K562 (cell line): ENCODE data around the gene CHMP2A. TPM values are rescaled to one million over a fixed set of nuclear protein-coding genes. Genes with fewer than 3 reads are reported as not detected.

ENCODE experiments used
- ATAC-seq: fragments of 200-7000 bp; cut with Tn5 transposase; 3 replicates; pipeline ENCODE4 v1.9.1; 2020; ENCODE audit warnings: moderate library complexity
- BruUV-seq: library from RNA; stranded (reverse); fragments of 400-500 nt; replicated peaks from 2 replicates; lab custom pipeline; 2021; lab: Mats Ljungman, UMichigan
- CTCF ChIA-PET: fragments of 300-600 bp; formaldehyde crosslinking; extraction: SDS; loops from one replicate; lab custom pipeline; 2021; ENCODE audit warnings: low intra/inter-chr PET ratio; lab: Yijun Ruan, JAX
- POLR2A ChIA-PET: fragments of 300-600, 350-650 bp; sonication (Branson Sonifier 250); formaldehyde crosslinking; extraction: SDS; loops from one replicate; lab custom pipeline; 2021; ENCODE audit warnings: antibody characterized with exemption, inconsistent platforms; lab: Yijun Ruan, JAX
- DNase-seq, 4 experiments: peaks; one replicate each; pipeline versions ENCODE4 v3.0.0 to v3.0.0-alpha.2; 2011 to 2018; ENCODE audit warnings: low spot score in 3 of 4, mixed read lengths in 3 of 4; ENCODE audit errors: extremely low read depth in 1 of 4
- FAIRE-seq: peaks from 2 replicates; lab custom pipeline; 2011; peaks lifted over from hg19 to GRCh38; lab: Jason Lieb, UNC
- H2AFZ ChIP-seq: 2 replicates; pipeline ENCODE4 v1.6.0; 2011; ENCODE audit warnings: low read depth, low read length, control low read depth, inconsistent platforms
- H3K27ac ChIP-seq: fragments of 200-600 bp; 3 replicates; pipeline ENCODE4 v1.8.0; 2011; ENCODE audit warnings: low read depth, mild to moderate bottlenecking, control low read depth, inconsistent platforms, low read length, moderate library complexity, mixed read lengths; ENCODE audit errors: extremely low read depth
- H3K27me3 ChIP-seq, 2 experiments: fragments of 300-600 bp in 1 of 2; 2 replicates in 1 of 2; 3 replicates in 1 of 2; pipeline versions ENCODE4 v1.6.0 to v1.8.0; 2011; ENCODE audit warnings: inconsistent platforms in 2 of 2, low read length in 2 of 2, mild to moderate bottlenecking in 1 of 2, mixed read lengths in 1 of 2, moderate library complexity in 1 of 2; ENCODE audit not compliant: control insufficient read depth in 2 of 2, insufficient read depth in 2 of 2
- H3K36me3 ChIP-seq: fragments of 300-600 bp; 3 replicates; pipeline ENCODE4 v1.8.0; 2011; ENCODE audit warnings: mild to moderate bottlenecking, low read length, inconsistent platforms; ENCODE audit not compliant: control insufficient read depth, insufficient read depth
- H3K4me1 ChIP-seq, 2 experiments: fragments of 200-600 bp in 1 of 2; replicated peaks in 1 of 2; 2 replicates in 1 of 2; 3 replicates in 1 of 2; pipeline versions ENCODE4 v1.5.1 to v1.8.0; 2011; ENCODE audit warnings: inconsistent platforms in 2 of 2, low read length in 2 of 2, mild to moderate bottlenecking in 1 of 2, mixed read lengths in 1 of 2, moderate library complexity in 1 of 2; ENCODE audit not compliant: control insufficient read depth in 2 of 2, insufficient read depth in 2 of 2
- H3K4me2 ChIP-seq: 2 replicates; pipeline ENCODE4 v1.6.1; 2011; ENCODE audit warnings: low read length, control low read depth, inconsistent platforms, mixed read lengths; ENCODE audit not compliant: insufficient read depth
- H3K4me3 ChIP-seq: fragments of 200-600 bp; sonication (generic), shearing (Covaris generic); 2 replicates; pipeline ENCODE4 v1.5.1; 2016; ENCODE audit warnings: control low read depth, inconsistent platforms
- H3K79me2 ChIP-seq: fragments of 200-600 bp; 3 replicates; pipeline ENCODE4 v1.8.0; 2011; ENCODE audit warnings: low read length, inconsistent platforms; ENCODE audit not compliant: control insufficient read depth, insufficient read depth
- H3K9ac ChIP-seq, 2 experiments: 2 replicates each; pipeline versions ENCODE4 v1.6.0 to v1.6.1; 2011; ENCODE audit warnings: low read depth in 2 of 2, low read length in 2 of 2, control low read depth in 1 of 2, inconsistent platforms in 1 of 2, mild to moderate bottlenecking in 1 of 2, mixed read lengths in 1 of 2; ENCODE audit not compliant: insufficient read depth in 1 of 2
- H3K9me1 ChIP-seq: one replicate; pipeline ENCODE4 v1.6.0; 2011; ENCODE audit warnings: inconsistent platforms, mild to moderate bottlenecking, low read length, moderate library complexity; ENCODE audit not compliant: control insufficient read depth, insufficient read depth
- H3K9me3 ChIP-seq: replicated peaks from 2 replicates; pipeline ENCODE4 v1.5.1; 2011; ENCODE audit warnings: low read depth, low read length, inconsistent platforms; ENCODE audit not compliant: control insufficient read depth, insufficient read depth
- H4K20me1 ChIP-seq: replicated peaks from 2 replicates; pipeline ENCODE4 v1.6.1; 2011; ENCODE audit warnings: low read length, inconsistent platforms, mixed read lengths; ENCODE audit not compliant: control insufficient read depth, insufficient read depth
- CSDE1 ChIP-seq, 2 experiments: fragments of 450-650 bp; IDR thresholded peaks; 2 replicates each; pipeline ENCODE4 v1.6.1; 2016; ENCODE audit warnings: mild to moderate bottlenecking in 1 of 2
- EZH2 ChIP-seq: IDR thresholded peaks from 2 replicates; pipeline ENCODE4 v1.6.1; 2012; ENCODE audit warnings: low read depth, mild to moderate bottlenecking, inconsistent platforms, low read length, borderline replicate concordance
- FIP1L1 ChIP-seq: fragments of 200-400 bp; formaldehyde crosslinking; IDR thresholded peaks from 2 replicates; pipeline ENCODE4 v1.6.1; 2018; ENCODE audit warnings: mild to moderate bottlenecking, low read depth, low read length; ENCODE audit not compliant: poor library complexity, severe bottlenecking
- JUN ChIP-seq, 2 experiments: sonication (generic) in 1 of 2; formaldehyde crosslinking in 1 of 2; IDR thresholded peaks; 2 replicates each; pipeline versions ENCODE4 v1.6.1 to v1.8.0; 2012 to 2022; ENCODE audit warnings: borderline replicate concordance in 2 of 2, mild to moderate bottlenecking in 2 of 2, improper control_type of control experiment in 1 of 2, low read depth in 1 of 2, low read length in 1 of 2, missing genetic modification reagents in 1 of 2
- MAFG ChIP-seq: fragments of 450-650 bp; conservative IDR thresholded peaks from 2 replicates; pipeline ENCODE4 v1.6.1; 2016; ENCODE audit warnings: missing genetic modification characterization, missing compliant biosample characterization
- MCM3 ChIP-seq: fragments of 450-650 bp; IDR thresholded peaks from 2 replicates; pipeline ENCODE4 v1.6.1; 2016
- NR1H2 ChIP-seq: sonication (generic); formaldehyde crosslinking; IDR thresholded peaks from 2 replicates; pipeline ENCODE4 v1.4.0; 2020; ENCODE audit warnings: mild to moderate bottlenecking, missing genetic modification reagents
- POLR2G ChIP-seq: fragments of 200-400 bp; formaldehyde crosslinking; IDR thresholded peaks from 2 replicates; pipeline ENCODE4 v1.6.1; 2017; ENCODE audit warnings: low read depth, mild to moderate bottlenecking, antibody characterized with exemption, low read length, moderate library complexity
- RBM14 ChIP-seq: fragments of 200-400 bp; formaldehyde crosslinking; IDR thresholded peaks from 2 replicates; pipeline ENCODE4 v1.6.1; 2018; ENCODE audit warnings: low read depth, mild to moderate bottlenecking, low read length, moderate library complexity, borderline replicate concordance; ENCODE audit not compliant: insufficient read depth
- SNIP1 ChIP-seq: fragments of 450-650 bp; IDR thresholded peaks from 2 replicates; pipeline ENCODE4 v1.7.1; 2017; ENCODE audit warnings: low read depth, mild to moderate bottlenecking
- ZNF217 ChIP-seq: sonication (generic); formaldehyde crosslinking; IDR thresholded peaks from 2 replicates; pipeline ENCODE4 v1.8.0; 2022; ENCODE audit warnings: mild to moderate bottlenecking, missing genetic modification reagents
- WGBS: fragments of 100-300 bp; shearing (Covaris generic); methylation state at CpG from one replicate; pipeline ENCODE4 v1.1.6; 2016; ENCODE audit warnings: low coverage, mixed read lengths; ENCODE audit not compliant: insufficient coverage; ENCODE audit errors: missing lambda C conversion rate; 5-methylcytosine and 5-hydroxymethylcytosine counted together
- in situ Hi-C: fragments of 300-500 bp; cut with MboI; formaldehyde crosslinking; loops from 4 replicates; pipeline ENCODE4 v1.15.0; 2018; ENCODE audit warnings: inconsistent platforms, mixed read lengths
- intact Hi-C: fragments of 100-400 bp; cut with micrococcal nuclease; formaldehyde crosslinking; loops from 2 replicates; pipeline ENCODE4 v1.14.2; 2022
- polyA plus RNA-seq, 8 experiments: library from polyadenylated mRNA; depleted of rRNA in 4 of 8; stranded (reverse) in 5 of 8; unstranded in 3 of 8; fragments of >200 nt; fragmentation: Nextera tagmentation in 2 of 8; fragmentation: Illumina TruSeq in 1 of 8; extraction: Ambion mirVana in 2 of 8; extraction: Trizol in 1 of 8; gene quantifications; 2 replicates each; pipeline versions ENCODE4 v1.2.1 to v1.2.3, GENCODE V29; 2011 to 2014; ENCODE audit warnings: inconsistent platforms in 1 of 8, missing spikeins in 1 of 8
- total RNA-seq, 7 experiments: library from RNA; depleted of rRNA in 6 of 7; stranded (reverse); fragments of >200 nt in 6 of 7; fragmentation: Illumina TruSeq in 2 of 7; extraction: Trizol in 2 of 7; gene quantifications; 2 replicates each; pipeline versions ENCODE4 v1.2.1 to v1.2.3, GENCODE V29; 2011 to 2021; ENCODE audit warnings: low replicate concordance in 1 of 7
- TF ChIP-seq, protein P1 (sequence below): fragments of 450-650 bp; formaldehyde crosslinking; IDR thresholded peaks from 2 replicates; pipeline ENCODE4 v1.4.0; 2020; ENCODE audit warnings: mild to moderate bottlenecking
- TF ChIP-seq, protein P2 (sequence below): fragments of 250-450 bp; sonication (Bioruptor Pico); IDR thresholded peaks from 2 replicates; pipeline ENCODE4 v1.6.1; 2021; ENCODE audit warnings: mild to moderate bottlenecking
- TF ChIP-seq, protein P3 (sequence below): sonication (generic); IDR thresholded peaks from 2 replicates; pipeline ENCODE4 v1.6.1; 2016
- TF ChIP-seq, protein P4 (sequence below): fragments of 250-450 bp; sonication (Bioruptor Pico); IDR thresholded peaks from 2 replicates; pipeline ENCODE4 v1.8.0; 2022; ENCODE audit warnings: inconsistent platforms

The CHMP2A gene
- total and polyA plus RNA-seq, 9 of the 15 experiments (the other 6 are each of a cell fraction or from before 2014, with no cell fraction given), result 57.6 to 159 (median 87.2) TPM

DNA sequence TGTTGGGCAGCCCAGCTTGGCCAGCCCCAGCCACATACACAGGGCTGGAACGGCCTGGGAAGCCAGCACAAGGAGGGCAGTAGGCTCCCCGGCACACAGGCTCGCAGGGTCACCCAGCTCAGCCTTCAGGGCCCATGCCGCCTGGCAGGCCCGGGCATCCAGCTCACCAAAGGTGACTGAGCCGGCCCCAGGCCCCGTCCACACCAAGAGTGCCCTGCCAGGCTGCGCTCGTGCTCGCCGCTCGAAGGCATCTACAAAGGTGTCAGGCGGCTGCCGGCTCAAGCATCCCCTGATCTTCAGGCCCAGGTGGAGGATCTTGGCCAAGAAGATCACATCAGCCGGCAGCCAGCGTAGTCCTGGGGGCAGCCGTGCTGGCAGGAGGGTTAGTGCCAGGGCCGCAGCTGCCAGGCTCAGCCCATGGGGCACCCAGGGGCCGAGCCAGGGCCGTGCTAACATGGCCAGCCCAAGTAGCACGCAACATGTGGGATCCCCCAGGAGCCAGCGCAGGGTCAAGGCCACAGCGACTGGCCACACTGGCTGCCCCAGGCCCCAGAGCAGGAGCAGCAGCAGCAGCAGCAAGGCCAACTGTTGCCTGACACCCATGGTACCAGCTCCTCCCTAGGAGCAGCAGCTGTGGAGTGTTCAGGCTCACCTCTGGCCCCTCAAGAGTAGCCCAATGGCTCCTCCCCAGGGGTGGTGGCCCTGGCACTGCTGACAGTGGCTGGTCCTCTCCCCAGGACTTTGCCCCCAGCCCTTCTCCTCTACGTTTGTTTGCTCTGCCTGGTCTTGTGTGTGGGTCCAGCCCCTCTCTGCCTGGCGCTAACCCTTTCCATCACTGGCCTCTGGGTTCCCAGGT is 43.3 kb downstream of the CHMP2A start, which contains the start of gene SLC27A5:
Gene SLC27A5 (minus strand): TSS at position 640 of the 856 bp plus-strand sequence. CDS start 37 bp downstream, at position 603.
- Histone ChIP-seq H3K9ac (peak within 1 kb of the TSS in 1 of 2 experiments; percentile 75; a peak in 2 of 4 replicates), H3K4me3 (no peak within 1 kb of the TSS), H3K4me2 (no peak within 1 kb of the TSS), H3K27me3 (no peaks in the 10 kb centered on the region), H3K79me2 (peaks cover 19% of the 10 kb centered on the region), H3K9me3 (peaks cover 2% of the 10 kb centered on the region; the same call in 1 of the 2 replicates), H2AFZ (no peak within 1 kb of the TSS), H3K27ac (no peak within 1 kb of the TSS), H3K9me1 (peaks cover 9% of the 10 kb centered on the region), H3K36me3 (peaks cover 20% of the 10 kb centered on the region; the same call in 2 of the 3 replicates), H3K4me1 (peaks cover 9 to 51% of the 10 kb centered on the region in 2 experiments; a peak in 4 of 5 replicates), H4K20me1 (no peaks in the 10 kb centered on the region)
- ATAC-seq (no peak), FAIRE-seq (no peak), DNase-seq (no peak)
- in situ Hi-C loops, result no loop called here
- 94% methylated on average over 19 of the region's 25 CpGs for WGBS
- intact Hi-C loops, result loop anchor here (5.0 kb wide), 1 partner anchor 329 kb away; the partner anchor contains the start of gene ZNF274
- ChIA-PET CTCF (no interaction called here), POLR2A (interaction anchor here (0.7 to 2.7 kb wide), 2 partner anchors 8 to 132 kb away, joined by 3 to 10 read pairs; partner anchors contain the start of gene ZBTB45)
- BruUV-seq, result no TSS peak
- TF ChIP-seq CSDE1 (IDR thresholded peaks at IDR 0.05) (no peak), MAFG (tag) (no peak), FIP1L1 (peak; percentile 22), POLR2G (peak; percentile 72), RBM14 (peak; percentile 68; the same call in 1 of the 2 replicates), EZH2 (no peak), SNIP1 (no peak), MCM3 (no peak), ZNF217 (no peak), JUN (IDR thresholded peaks at IDR 0.05; ENCODE audit: borderline replicate concordance, low read depth, low read length) (no peak), JUN (CRISPR knock-in tag; IDR thresholded peaks at IDR 0.05; ENCODE audit: borderline replicate concordance) (no peak), NR1H2 (CRISPR knock-in tag) (no peak)
- TF ChIP-seq, protein P1, sequence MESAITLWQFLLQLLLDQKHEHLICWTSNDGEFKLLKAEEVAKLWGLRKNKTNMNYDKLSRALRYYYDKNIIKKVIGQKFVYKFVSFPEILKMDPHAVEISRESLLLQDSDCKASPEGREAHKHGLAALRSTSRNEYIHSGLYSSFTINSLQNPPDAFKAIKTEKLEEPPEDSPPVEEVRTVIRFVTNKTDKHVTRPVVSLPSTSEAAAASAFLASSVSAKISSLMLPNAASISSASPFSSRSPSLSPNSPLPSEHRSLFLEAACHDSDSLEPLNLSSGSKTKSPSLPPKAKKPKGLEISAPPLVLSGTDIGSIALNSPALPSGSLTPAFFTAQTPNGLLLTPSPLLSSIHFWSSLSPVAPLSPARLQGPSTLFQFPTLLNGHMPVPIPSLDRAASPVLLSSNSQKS, result no peak
- TF ChIP-seq, protein P2, sequence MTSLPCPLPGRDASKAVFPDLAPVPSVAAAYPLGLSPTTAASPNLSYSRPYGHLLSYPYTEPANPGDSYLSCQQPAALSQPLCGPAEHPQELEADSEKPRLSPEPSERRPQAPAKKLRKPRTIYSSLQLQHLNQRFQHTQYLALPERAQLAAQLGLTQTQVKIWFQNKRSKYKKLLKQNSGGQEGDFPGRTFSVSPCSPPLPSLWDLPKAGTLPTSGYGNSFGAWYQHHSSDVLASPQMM, result no peak
- TF ChIP-seq, protein P3, sequence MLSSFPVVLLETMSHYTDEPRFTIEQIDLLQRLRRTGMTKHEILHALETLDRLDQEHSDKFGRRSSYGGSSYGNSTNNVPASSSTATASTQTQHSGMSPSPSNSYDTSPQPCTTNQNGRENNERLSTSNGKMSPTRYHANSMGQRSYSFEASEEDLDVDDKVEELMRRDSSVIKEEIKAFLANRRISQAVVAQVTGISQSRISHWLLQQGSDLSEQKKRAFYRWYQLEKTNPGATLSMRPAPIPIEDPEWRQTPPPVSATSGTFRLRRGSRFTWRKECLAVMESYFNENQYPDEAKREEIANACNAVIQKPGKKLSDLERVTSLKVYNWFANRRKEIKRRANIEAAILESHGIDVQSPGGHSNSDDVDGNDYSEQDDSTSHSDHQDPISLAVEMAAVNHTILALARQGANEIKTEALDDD, result no peak
- TF ChIP-seq, protein P4, sequence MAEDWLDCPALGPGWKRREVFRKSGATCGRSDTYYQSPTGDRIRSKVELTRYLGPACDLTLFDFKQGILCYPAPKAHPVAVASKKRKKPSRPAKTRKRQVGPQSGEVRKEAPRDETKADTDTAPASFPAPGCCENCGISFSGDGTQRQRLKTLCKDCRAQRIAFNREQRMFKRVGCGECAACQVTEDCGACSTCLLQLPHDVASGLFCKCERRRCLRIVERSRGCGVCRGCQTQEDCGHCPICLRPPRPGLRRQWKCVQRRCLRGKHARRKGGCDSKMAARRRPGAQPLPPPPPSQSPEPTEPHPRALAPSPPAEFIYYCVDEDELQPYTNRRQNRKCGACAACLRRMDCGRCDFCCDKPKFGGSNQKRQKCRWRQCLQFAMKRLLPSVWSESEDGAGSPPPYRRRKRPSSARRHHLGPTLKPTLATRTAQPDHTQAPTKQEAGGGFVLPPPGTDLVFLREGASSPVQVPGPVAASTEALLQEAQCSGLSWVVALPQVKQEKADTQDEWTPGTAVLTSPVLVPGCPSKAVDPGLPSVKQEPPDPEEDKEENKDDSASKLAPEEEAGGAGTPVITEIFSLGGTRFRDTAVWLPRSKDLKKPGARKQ (CRISPR knock-in tag), result no peak
